Measurements from ENCODE around the gene IFT80. TPM values are rescaled to one million over a fixed set of nuclear protein-coding genes. Genes with fewer than 3 reads are reported as not detected.

The IFT80 gene
- total RNA-seq, 1 experiment from 2014 or later: 26.9 TPM

DNA sequence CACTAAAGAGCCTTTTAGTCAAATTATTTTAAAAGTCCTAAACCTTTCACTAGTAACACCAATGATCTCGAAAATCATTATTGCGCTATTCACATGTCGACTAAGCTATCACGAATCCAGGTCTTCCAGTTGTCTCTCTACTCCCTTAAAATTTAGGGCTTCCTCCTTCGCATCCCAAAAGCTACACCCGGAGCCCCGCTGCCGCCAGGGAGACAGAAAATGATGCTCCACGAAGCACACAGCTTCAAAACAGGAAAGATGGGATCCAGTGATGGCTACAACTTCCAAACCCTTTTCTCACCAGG lies 253 bp downstream of the IFT80 start:
- H3K27ac Mint-ChIP-seq: peak overlapping the region; percentile 99
- TF ChIP-seq EMX1 (CRISPR knock-in tag; IDR thresholded peaks at IDR 0.05) (no peak), ETV6 (CRISPR knock-in tag; IDR thresholded peaks at IDR 0.05) (no peak), SOX15 (CRISPR knock-in tag; IDR thresholded peaks at IDR 0.05) (no peak), RORB (CRISPR knock-in tag; IDR thresholded peaks at IDR 0.05) (no peak), JUN (CRISPR knock-in tag; IDR thresholded peaks at IDR 0.05) (no peak), GABPB1 (CRISPR knock-in tag; IDR thresholded peaks at IDR 0.05) (no peak), CREM (CRISPR knock-in tag; IDR thresholded peaks at IDR 0.05) (no peak), AFF4 (CRISPR knock-in tag; IDR thresholded peaks at IDR 0.05; ENCODE audit: borderline replicate concordance) (no peak), ZNF396 (CRISPR knock-in tag; IDR thresholded peaks at IDR 0.05; ENCODE audit: borderline replicate concordance) (no peak), ZNF671 (CRISPR knock-in tag; IDR thresholded peaks at IDR 0.05) (no peak), CBFB (CRISPR knock-in tag; IDR thresholded peaks at IDR 0.05; ENCODE audit: low read depth) (no peak)
- TF ChIP-seq, protein P1, sequence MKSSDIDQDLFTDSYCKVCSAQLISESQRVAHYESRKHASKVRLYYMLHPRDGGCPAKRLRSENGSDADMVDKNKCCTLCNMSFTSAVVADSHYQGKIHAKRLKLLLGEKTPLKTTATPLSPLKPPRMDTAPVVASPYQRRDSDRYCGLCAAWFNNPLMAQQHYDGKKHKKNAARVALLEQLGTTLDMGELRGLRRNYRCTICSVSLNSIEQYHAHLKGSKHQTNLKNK (CRISPR knock-in tag; IDR thresholded peaks at IDR 0.05): no peak

DNA sequence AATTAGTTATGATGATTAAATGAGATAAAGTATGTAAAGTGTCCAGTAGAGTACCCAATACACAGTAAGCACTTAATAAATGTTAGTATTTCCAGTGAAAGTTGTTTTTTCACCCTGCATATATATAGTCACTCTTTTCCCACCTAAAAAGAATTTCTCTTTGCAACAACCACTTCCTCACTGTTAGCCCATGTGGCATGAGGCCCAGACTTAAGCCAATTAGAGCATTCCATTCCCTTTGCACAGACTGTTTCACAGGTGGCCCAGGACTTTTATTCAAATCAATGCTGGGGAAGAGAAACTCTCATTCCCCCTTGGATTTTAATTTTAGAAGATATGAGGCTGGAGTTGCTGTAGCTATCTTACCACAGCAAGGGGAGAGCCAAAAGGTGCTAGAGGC lies 3.7 kb downstream of the IFT80 start:
- no peaks in the 10 kb centered on the region for H3K36me3 Mint-ChIP-seq
- peaks cover 6% of the 10 kb centered on the region for H3K4me1 Mint-ChIP-seq
- DNase-seq (ENCODE audit: low spot score) (no peak), ATAC-seq (no peak)
- TF ChIP-seq, protein P2, sequence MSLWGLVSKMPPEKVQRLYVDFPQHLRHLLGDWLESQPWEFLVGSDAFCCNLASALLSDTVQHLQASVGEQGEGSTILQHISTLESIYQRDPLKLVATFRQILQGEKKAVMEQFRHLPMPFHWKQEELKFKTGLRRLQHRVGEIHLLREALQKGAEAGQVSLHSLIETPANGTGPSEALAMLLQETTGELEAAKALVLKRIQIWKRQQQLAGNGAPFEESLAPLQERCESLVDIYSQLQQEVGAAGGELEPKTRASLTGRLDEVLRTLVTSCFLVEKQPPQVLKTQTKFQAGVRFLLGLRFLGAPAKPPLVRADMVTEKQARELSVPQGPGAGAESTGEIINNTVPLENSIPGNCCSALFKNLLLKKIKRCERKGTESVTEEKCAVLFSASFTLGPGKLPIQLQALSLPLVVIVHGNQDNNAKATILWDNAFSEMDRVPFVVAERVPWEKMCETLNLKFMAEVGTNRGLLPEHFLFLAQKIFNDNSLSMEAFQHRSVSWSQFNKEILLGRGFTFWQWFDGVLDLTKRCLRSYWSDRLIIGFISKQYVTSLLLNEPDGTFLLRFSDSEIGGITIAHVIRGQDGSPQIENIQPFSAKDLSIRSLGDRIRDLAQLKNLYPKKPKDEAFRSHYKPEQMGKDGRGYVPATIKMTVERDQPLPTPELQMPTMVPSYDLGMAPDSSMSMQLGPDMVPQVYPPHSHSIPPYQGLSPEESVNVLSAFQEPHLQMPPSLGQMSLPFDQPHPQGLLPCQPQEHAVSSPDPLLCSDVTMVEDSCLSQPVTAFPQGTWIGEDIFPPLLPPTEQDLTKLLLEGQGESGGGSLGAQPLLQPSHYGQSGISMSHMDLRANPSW (CRISPR knock-in tag; conservative IDR thresholded peaks at IDR 0.05; ENCODE audit: low read depth): no peak
- TF ChIP-seq ZNF232 (CRISPR knock-in tag; IDR thresholded peaks at IDR 0.05) (no peak), ETV6 (CRISPR knock-in tag; IDR thresholded peaks at IDR 0.05) (no peak), USF1 (CRISPR knock-in tag; IDR thresholded peaks at IDR 0.05) (no peak), NFYB (CRISPR knock-in tag; conservative IDR thresholded peaks at IDR 0.05; ENCODE audit: low read depth) (no peak), ZNF423 (CRISPR knock-in tag; IDR thresholded peaks at IDR 0.05) (no peak), KAT7 (CRISPR knock-in tag; IDR thresholded peaks at IDR 0.05; ENCODE audit: borderline replicate concordance) (no peak), ELF4 (CRISPR knock-in tag; IDR thresholded peaks at IDR 0.05; ENCODE audit: low read depth) (no peak), TEAD1 (CRISPR knock-in tag; IDR thresholded peaks at IDR 0.05) (no peak)
- TF ChIP-seq, protein P3, sequence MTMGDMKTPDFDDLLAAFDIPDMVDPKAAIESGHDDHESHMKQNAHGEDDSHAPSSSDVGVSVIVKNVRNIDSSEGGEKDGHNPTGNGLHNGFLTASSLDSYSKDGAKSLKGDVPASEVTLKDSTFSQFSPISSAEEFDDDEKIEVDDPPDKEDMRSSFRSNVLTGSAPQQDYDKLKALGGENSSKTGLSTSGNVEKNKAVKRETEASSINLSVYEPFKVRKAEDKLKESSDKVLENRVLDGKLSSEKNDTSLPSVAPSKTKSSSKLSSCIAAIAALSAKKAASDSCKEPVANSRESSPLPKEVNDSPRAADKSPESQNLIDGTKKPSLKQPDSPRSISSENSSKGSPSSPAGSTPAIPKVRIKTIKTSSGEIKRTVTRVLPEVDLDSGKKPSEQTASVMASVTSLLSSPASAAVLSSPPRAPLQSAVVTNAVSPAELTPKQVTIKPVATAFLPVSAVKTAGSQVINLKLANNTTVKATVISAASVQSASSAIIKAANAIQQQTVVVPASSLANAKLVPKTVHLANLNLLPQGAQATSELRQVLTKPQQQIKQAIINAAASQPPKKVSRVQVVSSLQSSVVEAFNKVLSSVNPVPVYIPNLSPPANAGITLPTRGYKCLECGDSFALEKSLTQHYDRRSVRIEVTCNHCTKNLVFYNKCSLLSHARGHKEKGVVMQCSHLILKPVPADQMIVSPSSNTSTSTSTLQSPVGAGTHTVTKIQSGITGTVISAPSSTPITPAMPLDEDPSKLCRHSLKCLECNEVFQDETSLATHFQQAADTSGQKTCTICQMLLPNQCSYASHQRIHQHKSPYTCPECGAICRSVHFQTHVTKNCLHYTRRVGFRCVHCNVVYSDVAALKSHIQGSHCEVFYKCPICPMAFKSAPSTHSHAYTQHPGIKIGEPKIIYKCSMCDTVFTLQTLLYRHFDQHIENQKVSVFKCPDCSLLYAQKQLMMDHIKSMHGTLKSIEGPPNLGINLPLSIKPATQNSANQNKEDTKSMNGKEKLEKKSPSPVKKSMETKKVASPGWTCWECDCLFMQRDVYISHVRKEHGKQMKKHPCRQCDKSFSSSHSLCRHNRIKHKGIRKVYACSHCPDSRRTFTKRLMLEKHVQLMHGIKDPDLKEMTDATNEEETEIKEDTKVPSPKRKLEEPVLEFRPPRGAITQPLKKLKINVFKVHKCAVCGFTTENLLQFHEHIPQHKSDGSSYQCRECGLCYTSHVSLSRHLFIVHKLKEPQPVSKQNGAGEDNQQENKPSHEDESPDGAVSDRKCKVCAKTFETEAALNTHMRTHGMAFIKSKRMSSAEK (CRISPR knock-in tag; IDR thresholded peaks at IDR 0.05; ENCODE audit: borderline replicate concordance): no peak
- H3K9me3 Mint-ChIP-seq: no peaks in the 10 kb centered on the region
- no peak overlapping the region for H3K4me3 Mint-ChIP-seq
- H3K27ac Mint-ChIP-seq: peak overlapping the region; percentile 38
- POLR2A ChIA-PET: interaction anchor here (0.7 kb wide), 1 partner anchor 299 kb away, joined by 3 read pairs; no protein-coding TSS in a partner anchor
- peaks cover 8% of the 10 kb centered on the region; the same call in 1 of the 2 replicates for H3K27me3 Mint-ChIP-seq (ENCODE audit: low read depth)
- CTCF ChIA-PET: no interaction called here

More for the DNA sequence above, 253 bp downstream of the IFT80 start:
- H3K4me1 Mint-ChIP-seq: peaks cover 32% of the 10 kb centered on the region
- H3K27me3 Mint-ChIP-seq (ENCODE audit: low read depth): peaks cover 8% of the 10 kb centered on the region; the same call in 1 of the 2 replicates
- H3K36me3 Mint-ChIP-seq: peaks cover 6% of the 10 kb centered on the region
- DNase-seq (ENCODE audit: low spot score) (no peak), ATAC-seq (no peak)
- CTCF ChIA-PET: interaction anchor here (1.1 kb wide), 1 partner anchor 366 kb away, joined by 3 read pairs; no protein-coding TSS in a partner anchor
- no peaks in the 10 kb centered on the region for H3K9me3 Mint-ChIP-seq
- POLR2A ChIA-PET: interaction anchor here (2.3 kb wide), 1 partner anchor 51 kb away, joined by 25 read pairs; the partner anchor contains the start of gene TRIM59
- peak overlapping the region; percentile 99 for H3K4me3 Mint-ChIP-seq

Data from WTC11 (cell line).